Measurements from ENCODE around the gene EFCAB6. TPM values are rescaled to one million over a fixed set of nuclear protein-coding genes. Genes with fewer than 3 reads are reported as not detected.

Gene EFCAB6
- total RNA-seq, 1 donor from 2014 or later, result 0.23 TPM

GRCh38 chr22:43652845-43653244 is 159.3 kb downstream of the EFCAB6 start:
- DNase-seq (ENCODE audit: extremely low read depth, low read depth, low spot score), result no peak

GRCh38 chr22:43643387-43643786 is 168.7 kb downstream of the EFCAB6 start:
- DNase-seq (ENCODE audit: extremely low read depth, low read depth, low spot score), result no peak

GRCh38 chr22:43642319-43643206 is 169.5 kb downstream of the EFCAB6 start:
- DNase-seq (ENCODE audit: extremely low read depth, low read depth, low spot score), result no peak

- no peak for DNase-seq (ENCODE audit: extremely low read depth, low read depth, low spot score)
These were observed 172.7 kb downstream of the EFCAB6 start for GRCh38 chr22:43639228-43639948.

- no peak for DNase-seq (ENCODE audit: extremely low read depth, low read depth, low spot score)
These were observed 174.5 kb downstream of the EFCAB6 start for GRCh38 chr22:43637275-43638260.

- no peak for DNase-seq (ENCODE audit: extremely low read depth, low read depth, low spot score)
These were observed 176.0 kb downstream of the EFCAB6 start for GRCh38 chr22:43636086-43636485.

- no peak for DNase-seq (ENCODE audit: extremely low read depth, low read depth, low spot score)
These were observed 177.0 kb downstream of the EFCAB6 start for GRCh38 chr22:43635101-43635500.

GRCh38 chr22:43634316-43634715 is 177.8 kb downstream of the EFCAB6 start:
- DNase-seq (ENCODE audit: extremely low read depth, low read depth, low spot score), result no peak

GRCh38 chr22:43633631-43634285 is 178.3 kb downstream of the EFCAB6 start:
- DNase-seq (ENCODE audit: extremely low read depth, low read depth, low spot score), result no peak

GRCh38 chr22:43631846-43632245 is 180.3 kb downstream of the EFCAB6 start:
- DNase-seq (ENCODE audit: extremely low read depth, low read depth, low spot score), result no peak

GRCh38 chr22:43631201-43631600 is 180.9 kb downstream of the EFCAB6 start:
- DNase-seq (ENCODE audit: extremely low read depth, low read depth, low spot score), result no peak

GRCh38 chr22:43630451-43630850 is 181.7 kb downstream of the EFCAB6 start:
- DNase-seq (ENCODE audit: extremely low read depth, low read depth, low spot score), result no peak

- DNase-seq (ENCODE audit: extremely low read depth, low read depth, low spot score), result no peak
These were observed 183.9 kb downstream of the EFCAB6 start for GRCh38 chr22:43628250-43628649.

- DNase-seq (ENCODE audit: extremely low read depth, low read depth, low spot score), result no peak
These were observed 184.5 kb downstream of the EFCAB6 start for GRCh38 chr22:43627485-43628213.

- no peak for DNase-seq (ENCODE audit: extremely low read depth, low read depth, low spot score)
These were observed 186.9 kb downstream of the EFCAB6 start for GRCh38 chr22:43625242-43625641.

GRCh38 chr22:43624144-43624998 is 187.7 kb downstream of the EFCAB6 start:
- DNase-seq (ENCODE audit: extremely low read depth, low read depth, low spot score), result no peak

GRCh38 chr22:43622886-43623285 is 189.2 kb downstream of the EFCAB6 start:
- DNase-seq (ENCODE audit: extremely low read depth, low read depth, low spot score), result no peak

GRCh38 chr22:43620197-43620596 is 191.9 kb downstream of the EFCAB6 start:
- no peak for DNase-seq (ENCODE audit: extremely low read depth, low read depth, low spot score)

GRCh38 chr22:43618517-43618916 is 193.6 kb downstream of the EFCAB6 start:
- DNase-seq (ENCODE audit: extremely low read depth, low read depth, low spot score), result no peak
